B cell (primary cell): ENCODE measurements around the gene SSX2IP. TPM values are rescaled to one million over a fixed set of nuclear protein-coding genes. Genes with fewer than 3 reads are reported as not detected.

Source experiments
- ATAC-seq: fragments of 200-7000 bp; cut with Tn5 transposase; one replicate; pipeline ENCODE4 v1.10.0; 2021; ENCODE audit warnings: low read depth, mild to moderate bottlenecking, moderate number of reproducible peaks, moderate library complexity
- CTCF ChIA-PET: fragments of 350-600 bp; sonication (Branson Sonifier 250); formaldehyde crosslinking; loops from one replicate; lab custom pipeline; 2021; ENCODE audit warnings: antibody characterized with exemption, inconsistent platforms; lab: Charles Lee
- POLR2A ChIA-PET: fragments of 350-600 bp; sonication (Branson Sonifier 250); formaldehyde crosslinking; loops from one replicate; lab custom pipeline; 2021; ENCODE audit warnings: antibody characterized with exemption; lab: Charles Lee
- DNase-seq: peaks from one replicate; pipeline ENCODE4 v3.0.0; 2013
- H2AFZ ChIP-seq: 2 replicates; pipeline ENCODE4 v1.6.1; 2012; ENCODE audit warnings: mild to moderate bottlenecking, low read depth, low read length; ENCODE audit not compliant: insufficient read depth, poor library complexity, severe bottlenecking
- H3K27ac ChIP-seq, 2 donors: 1 replicate in 1 of 2; 2 replicates in 1 of 2; pipeline ENCODE4 v1.5.1; 2012 to 2013; ENCODE audit warnings: low read length in 2 of 2, mild to moderate bottlenecking in 2 of 2, moderate library complexity in 1 of 2
- H3K27me3 ChIP-seq, 4 experiments: fragments of 200-600 bp in 1 of 4; sonication (generic) in 1 of 4; replicated peaks in 1 of 4; 1 replicate in 2 of 4; 2 replicates in 2 of 4; pipeline versions ENCODE4 v1.6.1 to v1.7.0; 2013 to 2016; ENCODE audit warnings: low read length in 3 of 4, mild to moderate bottlenecking in 2 of 4, mixed read lengths in 1 of 4, moderate library complexity in 1 of 4; ENCODE audit not compliant: insufficient read depth in 4 of 4, control insufficient read depth in 3 of 4; ENCODE audit errors: control extremely low read depth in 1 of 4
- H3K36me3 ChIP-seq, 2 experiments: replicated peaks in 1 of 2; 1 replicate in 1 of 2; 2 replicates in 1 of 2; pipeline versions ENCODE4 v1.6.1 to v1.7.1; 2013; ENCODE audit warnings: low read length in 1 of 2; ENCODE audit not compliant: insufficient read depth in 2 of 2, control insufficient read depth in 1 of 2; ENCODE audit errors: control extremely low read depth in 1 of 2, extremely low read depth in 1 of 2
- H3K4me1 ChIP-seq, 2 donors: fragments of 200-600 bp in 1 of 2; sonication (generic) in 1 of 2; 1 replicate in 1 of 2; 2 replicates in 1 of 2; pipeline versions ENCODE4 v1.5.1 to v1.6.1; 2013 to 2017; ENCODE audit warnings: low read length in 2 of 2; ENCODE audit not compliant: control insufficient read depth in 2 of 2, insufficient read depth in 2 of 2
- H3K4me2 ChIP-seq: replicated peaks from 2 replicates; pipeline ENCODE3; 2012; ENCODE audit warnings: mild to moderate bottlenecking, low read depth, low read length; ENCODE audit not compliant: poor library complexity, severe bottlenecking
- H3K4me3 ChIP-seq, 5 experiments: fragments of 200-600 bp in 1 of 5; sonication (generic) in 1 of 5; 1 replicate in 3 of 5; 2 replicates in 2 of 5; pipeline versions ENCODE4 v1.5.1 to v1.7.0; 2011 to 2016; ENCODE audit warnings: low read length in 4 of 5, mild to moderate bottlenecking in 4 of 5, low read depth in 2 of 5, control low read depth in 1 of 5, moderate library complexity in 1 of 5; ENCODE audit not compliant: insufficient read depth in 1 of 5; ENCODE audit errors: control extremely low read depth in 1 of 5, extremely low read depth in 1 of 5
- H3K79me2 ChIP-seq: fragments of 200-600 bp; sonication (generic); one replicate; pipeline ENCODE4 v1.6.0; 2016; ENCODE audit warnings: low read length; ENCODE audit not compliant: control insufficient read depth, insufficient read depth
- H3K9ac ChIP-seq: fragments of 200-600 bp; sonication (generic); 2 replicates; pipeline ENCODE4 v1.6.1; 2017; ENCODE audit warnings: mild to moderate bottlenecking, low read length, moderate library complexity
- H3K9me3 ChIP-seq, 3 donors: one replicate each; pipeline versions ENCODE4 v1.6.1 to v1.7.1; 2013; ENCODE audit warnings: low read length in 2 of 3; ENCODE audit not compliant: control insufficient read depth in 2 of 3, insufficient read depth in 1 of 3; ENCODE audit errors: control extremely low read depth in 1 of 3
- H4K20me1 ChIP-seq: 2 replicates; pipeline ENCODE4 v1.6.0; 2012; ENCODE audit warnings: mild to moderate bottlenecking, low read length; ENCODE audit not compliant: insufficient read depth, control insufficient read depth, poor library complexity, severe bottlenecking
- H3K27ac Mint-ChIP-seq: one replicate; pipeline ENCODE4 v1.8.0; 2021; ENCODE audit warnings: mixed read lengths
- H3K27me3 Mint-ChIP-seq: one replicate; pipeline ENCODE4 v1.8.0; 2021; ENCODE audit warnings: mixed read lengths
- H3K4me1 Mint-ChIP-seq: one replicate; pipeline ENCODE4 v1.8.0; 2021; ENCODE audit warnings: mixed read lengths
- H3K4me3 Mint-ChIP-seq: one replicate; pipeline ENCODE4 v1.8.0; 2021; ENCODE audit warnings: mixed read lengths
- H3K9me3 Mint-ChIP-seq: one replicate; pipeline ENCODE4 v1.8.0; 2022; ENCODE audit warnings: mixed read lengths; ENCODE audit not compliant: insufficient read depth
- EZH2 ChIP-seq: IDR thresholded peaks from 2 replicates; pipeline ENCODE4 v1.6.1; 2012; ENCODE audit warnings: borderline replicate concordance, low read depth, mild to moderate bottlenecking, moderate library complexity, low read length; ENCODE audit not compliant: insufficient read depth, poor library complexity, severe bottlenecking
- WGBS: methylation state at CpG from one replicate; pipeline ENCODE4 v1.1.5; 2013; ENCODE audit warnings: missing lambda C conversion rate; ENCODE audit not compliant: insufficient coverage; 5-methylcytosine and 5-hydroxymethylcytosine counted together
- intact Hi-C: fragments of 100-400 bp; cut with micrococcal nuclease; formaldehyde crosslinking; loops from one replicate; pipeline ENCODE4 v1.10.0; 2022
- polyA plus RNA-seq: library from polyadenylated mRNA; depleted of rRNA; stranded (reverse); fragments of >200 nt; gene quantifications from 2 replicates; pipeline ENCODE4 v1.2.3, GENCODE V29; 2012
- total RNA-seq, 2 donors: library from RNA; stranded (reverse); fragments of 120-200 nt in 1 of 2; gene quantifications; 1 replicate in 1 of 2; 2 replicates in 1 of 2; pipeline versions ENCODE4 v1.2.3 to v1.2.4, GENCODE V29; 2013 to 2022
- TF ChIP-seq, protein P1 (sequence below): fragments of 200-600 bp; IDR thresholded peaks from one replicate; pipeline ENCODE4 v1.8.0; 2022; ENCODE audit warnings: antibody characterized with exemption, mild to moderate bottlenecking

SSX2IP gene
- total and polyA plus RNA-seq, 2 donors (not counting 1 experiment from before 2014, with no cell fraction given), result 0.95 to 10.3 TPM

- Histone ChIP-seq H3K36me3 (no peaks in the 10 kb centered on the region), H3K27ac (no peak overlapping the region), H3K27me3 (peaks cover 0 to 5% (median 0%) of the 10 kb centered on the region in 4 experiments), H3K4me2 (no peak overlapping the region), H3K4me3 (no peak overlapping the region), H3K9ac (no peak overlapping the region), H3K79me2 (no peaks in the 10 kb centered on the region), H3K9me3 (no peaks in the 10 kb centered on the region), H4K20me1 (no peaks in the 10 kb centered on the region), H3K4me1 (peaks cover 0 to 4% of the 10 kb centered on the region in 2 donors), H2AFZ (peak overlapping the region; percentile 34)
- peaks cover 6% of the 10 kb centered on the region for H3K27me3 Mint-ChIP-seq
- CTCF ChIA-PET, result interaction anchor here (0.6 to 3.5 kb wide), 22 partner anchors 10 to 497 kb away, joined by 3 to 28 read pairs (median 4); partner anchors contain the start of genes CTBS, GNG5, PRKACB and SPATA1
- H3K9me3 Mint-ChIP-seq, result peaks cover under 1% of the 10 kb centered on the region
- intact Hi-C loops, result loop anchor here (1.0 to 5.0 kb wide), 6 partner anchors 45 to 715 kb away; partner anchors contain the start of genes CTBS and SSX2IP
- no peak for DNase-seq
- H3K4me1 Mint-ChIP-seq, result peaks cover 6% of the 10 kb centered on the region
- TF ChIP-seq, protein P1, sequence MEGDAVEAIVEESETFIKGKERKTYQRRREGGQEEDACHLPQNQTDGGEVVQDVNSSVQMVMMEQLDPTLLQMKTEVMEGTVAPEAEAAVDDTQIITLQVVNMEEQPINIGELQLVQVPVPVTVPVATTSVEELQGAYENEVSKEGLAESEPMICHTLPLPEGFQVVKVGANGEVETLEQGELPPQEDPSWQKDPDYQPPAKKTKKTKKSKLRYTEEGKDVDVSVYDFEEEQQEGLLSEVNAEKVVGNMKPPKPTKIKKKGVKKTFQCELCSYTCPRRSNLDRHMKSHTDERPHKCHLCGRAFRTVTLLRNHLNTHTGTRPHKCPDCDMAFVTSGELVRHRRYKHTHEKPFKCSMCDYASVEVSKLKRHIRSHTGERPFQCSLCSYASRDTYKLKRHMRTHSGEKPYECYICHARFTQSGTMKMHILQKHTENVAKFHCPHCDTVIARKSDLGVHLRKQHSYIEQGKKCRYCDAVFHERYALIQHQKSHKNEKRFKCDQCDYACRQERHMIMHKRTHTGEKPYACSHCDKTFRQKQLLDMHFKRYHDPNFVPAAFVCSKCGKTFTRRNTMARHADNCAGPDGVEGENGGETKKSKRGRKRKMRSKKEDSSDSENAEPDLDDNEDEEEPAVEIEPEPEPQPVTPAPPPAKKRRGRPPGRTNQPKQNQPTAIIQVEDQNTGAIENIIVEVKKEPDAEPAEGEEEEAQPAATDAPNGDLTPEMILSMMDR, result no peak
- no peak for TF ChIP-seq EZH2
- ATAC-seq, result no peak
- no peak overlapping the region for H3K27ac Mint-ChIP-seq
- peak overlapping the region; percentile 56 for H3K4me3 Mint-ChIP-seq
- WGBS, result 100% methylated on average over 3 of the region's 9 CpGs
- POLR2A ChIA-PET, result interaction anchor here (1.0 kb wide), 1 partner anchor 115 kb away, joined by 3 read pairs; no protein-coding TSS in a partner anchor
Measured at GRCh38 chr1:84619383-84620102, 70.7 kb downstream of the SSX2IP start.

- Mint-ChIP-seq H3K27ac (no peak overlapping the region), H3K4me1 (peaks cover 6% of the 10 kb centered on the region), H3K4me3 (no peak overlapping the region), H3K9me3 (peaks cover 2% of the 10 kb centered on the region), H3K27me3 (peaks cover 6% of the 10 kb centered on the region)
- no peak for DNase-seq
- TF ChIP-seq, protein P1, result no peak
- no peak for TF ChIP-seq EZH2
- Histone ChIP-seq H3K27ac (no peak overlapping the region), H3K27me3 (peaks cover 0 to 5% (median 0%) of the 10 kb centered on the region in 4 experiments), H3K36me3 (no peaks in the 10 kb centered on the region), H3K4me1 (peaks cover 0 to 4% of the 10 kb centered on the region in 2 donors), H3K79me2 (no peaks in the 10 kb centered on the region), H3K4me2 (no peak overlapping the region), H4K20me1 (no peaks in the 10 kb centered on the region), H2AFZ (no peak overlapping the region), H3K9ac (no peak overlapping the region), H3K9me3 (peaks cover 0 to 4% (median 1%) of the 10 kb centered on the region in 3 donors), H3K4me3 (no peak overlapping the region)
- no CpG with 5 or more reads among the region's 2 CpGs for WGBS
- POLR2A ChIA-PET, result no interaction called here
- intact Hi-C loops, result no loop called here
- CTCF ChIA-PET, result interaction anchor here (1.0 to 1.7 kb wide), 2 partner anchors 137 to 177 kb away, joined by 3 to 4 read pairs; no protein-coding TSS in a partner anchor
- ATAC-seq, result no peak
Measured at GRCh38 chr1:84617349-84617748, 72.9 kb downstream of the SSX2IP start.
